H1 (cell line): ENCODE results near the gene RRP12. TPM values are rescaled to one million over a fixed set of nuclear protein-coding genes. Genes with fewer than 3 reads are reported as not detected.

Experiments
- CTCF ChIA-PET: fragments of 300-600 bp; sonication (Branson Sonifier 250); formaldehyde crosslinking; loops from one replicate; lab custom pipeline; 2021; ENCODE audit not compliant: partially characterized antibody; lab: Charles Lee
- POLR2A ChIA-PET: fragments of 300-600 bp; sonication (Branson Sonifier 250); formaldehyde crosslinking; loops from one replicate; lab custom pipeline; 2021; ENCODE audit warnings: inconsistent platforms; ENCODE audit not compliant: partially characterized antibody; lab: Charles Lee
- DNase-seq, 2 experiments: peaks; one replicate each; pipeline versions ENCODE4 v3.0.0 to v3.0.0-alpha.2; 2010 to 2022; ENCODE audit warnings: low spot score in 2 of 2, low read depth in 1 of 2, mixed read lengths in 1 of 2
- FAIRE-seq: peaks from 2 replicates; lab custom pipeline; 2011; peaks lifted over from hg19 to GRCh38; lab: Jason Lieb, UNC
- H2AFZ ChIP-seq: 2 replicates; pipeline ENCODE4 v1.8.1; 2012; ENCODE audit warnings: low read length, inconsistent platforms
- H2AK5ac ChIP-seq: 2 replicates; pipeline ENCODE4 v1.6.1; 2013; ENCODE audit warnings: low read depth, low read length
- H2BK120ac ChIP-seq: replicated peaks from 2 replicates; pipeline ENCODE3; 2013; ENCODE audit warnings: low read depth, low read length, inconsistent platforms
- H2BK12ac ChIP-seq: 2 replicates; pipeline ENCODE4 v1.6.1; 2013; ENCODE audit warnings: low read depth, low read length
- H2BK15ac ChIP-seq: 2 replicates; pipeline ENCODE4 v1.6.1; 2013; ENCODE audit warnings: low read length
- H2BK20ac ChIP-seq: 2 replicates; pipeline ENCODE4 v1.6.1; 2013; ENCODE audit warnings: low read length
- H2BK5ac ChIP-seq: 2 replicates; pipeline ENCODE4 v1.6.1; 2013; ENCODE audit warnings: low read depth, low read length
- H3K14ac ChIP-seq: 2 replicates; pipeline ENCODE4 v1.6.1; 2013; ENCODE audit warnings: inconsistent platforms; ENCODE audit not compliant: insufficient read length
- H3K18ac ChIP-seq: 2 replicates; pipeline ENCODE4 v1.6.1; 2013; ENCODE audit warnings: low read length; ENCODE audit errors: extremely low read depth
- H3K23ac ChIP-seq: 2 replicates; pipeline ENCODE4 v1.6.1; 2013; ENCODE audit warnings: inconsistent platforms; ENCODE audit not compliant: insufficient read length
- H3K23me2 ChIP-seq: 2 replicates; pipeline ENCODE4 v1.6.1; 2013; ENCODE audit warnings: low read depth, low read length
- H3K27ac ChIP-seq: 2 replicates; pipeline ENCODE4 v1.6.1; 2011; ENCODE audit warnings: low read depth, low read length, inconsistent platforms
- H3K27me3 ChIP-seq, 4 experiments: replicated peaks in 1 of 4; 1 replicate in 1 of 4; 2 replicates in 3 of 4; pipeline versions ENCODE4 v1.6.1 to v1.8.1; 2011 to 2013; ENCODE audit warnings: low read length in 3 of 4, mild to moderate bottlenecking in 3 of 4, inconsistent platforms in 2 of 4, mixed read lengths in 2 of 4, moderate library complexity in 1 of 4; ENCODE audit not compliant: control insufficient read depth in 3 of 4, insufficient read depth in 3 of 4; ENCODE audit errors: extremely low read depth in 1 of 4
- H3K36me3 ChIP-seq, 4 experiments: 2 replicates each; pipeline versions ENCODE4 v1.6.1 to v1.8.1; 2011 to 2013; ENCODE audit warnings: mild to moderate bottlenecking in 4 of 4, low read length in 3 of 4, moderate library complexity in 2 of 4, control low read depth in 1 of 4, inconsistent platforms in 1 of 4; ENCODE audit not compliant: insufficient read depth in 4 of 4, control insufficient read depth in 2 of 4
- H3K4ac ChIP-seq: replicated peaks from 2 replicates; pipeline ENCODE3; 2013; ENCODE audit warnings: low read length, low read depth, mixed read lengths, inconsistent platforms; ENCODE audit not compliant: insufficient read length
- H3K4me1 ChIP-seq, 4 experiments: replicated peaks in 1 of 4; 1 replicate in 1 of 4; 2 replicates in 3 of 4; pipeline versions ENCODE4 v1.6.1 to v1.8.1; 2011 to 2013; ENCODE audit warnings: low read length in 3 of 4, inconsistent platforms in 2 of 4, mixed read lengths in 1 of 4; ENCODE audit not compliant: insufficient read depth in 4 of 4, control insufficient read depth in 3 of 4
- H3K4me2 ChIP-seq, 2 experiments: 2 replicates each; pipeline versions ENCODE4 v1.6.1 to v1.8.1; 2011 to 2013; ENCODE audit warnings: low read depth in 2 of 2, low read length in 2 of 2, control low read depth in 1 of 2, inconsistent platforms in 1 of 2, mild to moderate bottlenecking in 1 of 2; ENCODE audit not compliant: insufficient read depth in 1 of 2
- H3K4me3 ChIP-seq, 4 experiments: fragments of 200-600, 300-600 bp in 1 of 4; sonication (generic), shearing (Covaris generic), sonication (Bioruptor Twin) in 1 of 4; 2 replicates each; pipeline versions ENCODE4 v1.5.1 to v1.8.1; 2011 to 2016; ENCODE audit warnings: low read length in 4 of 4, low read depth in 3 of 4, control low read depth in 2 of 4, inconsistent platforms in 2 of 4, mild to moderate bottlenecking in 2 of 4, mixed read lengths in 1 of 4, moderate library complexity in 1 of 4; ENCODE audit not compliant: insufficient read depth in 2 of 4; ENCODE audit errors: extremely low read depth in 1 of 4
- H3K56ac ChIP-seq: replicated peaks from 2 replicates; pipeline ENCODE3; 2013; ENCODE audit warnings: low read depth, mild to moderate bottlenecking, mixed read lengths, low read length, inconsistent platforms; ENCODE audit not compliant: insufficient read length
- H3K79me1 ChIP-seq: 2 replicates; pipeline ENCODE4 v1.6.1; 2013; ENCODE audit warnings: low read depth, low read length, control low read depth
- H3K79me2 ChIP-seq, 2 experiments: 2 replicates each; pipeline versions ENCODE4 v1.6.1 to v1.8.1; 2012 to 2013; ENCODE audit warnings: low read length in 2 of 2, mild to moderate bottlenecking in 2 of 2, inconsistent platforms in 1 of 2; ENCODE audit not compliant: insufficient read depth in 2 of 2, control insufficient read depth in 1 of 2
- H3K9ac ChIP-seq, 4 experiments: replicated peaks in 1 of 4; 1 replicate in 1 of 4; 2 replicates in 3 of 4; pipeline versions ENCODE4 v1.6.1 to v1.8.1; 2011 to 2013; ENCODE audit warnings: low read depth in 3 of 4, low read length in 3 of 4, control low read depth in 2 of 4, mild to moderate bottlenecking in 2 of 4, moderate library complexity in 2 of 4, inconsistent platforms in 1 of 4; ENCODE audit errors: extremely low read depth in 1 of 4
- H3K9me3 ChIP-seq, 2 experiments: 2 replicates each; pipeline versions ENCODE4 v1.6.1 to v1.8.1; 2012 to 2013; ENCODE audit warnings: mild to moderate bottlenecking in 2 of 2, moderate library complexity in 2 of 2, control low read depth in 1 of 2, inconsistent platforms in 1 of 2, low read depth in 1 of 2, low read length in 1 of 2, mixed read lengths in 1 of 2; ENCODE audit not compliant: insufficient read depth in 2 of 2
- H4K20me1 ChIP-seq, 2 experiments: replicated peaks in 1 of 2; 2 replicates each; pipeline versions ENCODE3 to v1.8.1; 2011 to 2013; ENCODE audit warnings: inconsistent platforms in 2 of 2, low read length in 2 of 2, mild to moderate bottlenecking in 1 of 2; ENCODE audit not compliant: insufficient read depth in 2 of 2, control insufficient read depth in 1 of 2
- H4K5ac ChIP-seq: 2 replicates; pipeline ENCODE4 v1.6.1; 2013; ENCODE audit warnings: low read length, low read depth, mixed read lengths, inconsistent platforms; ENCODE audit not compliant: insufficient read length
- H4K8ac ChIP-seq: 2 replicates; pipeline ENCODE4 v1.8.0; 2013; ENCODE audit warnings: mild to moderate bottlenecking, moderate library complexity, low read length, inconsistent platforms; ENCODE audit not compliant: insufficient read depth; ENCODE audit errors: extremely low read depth
- H4K91ac ChIP-seq: replicated peaks from 2 replicates; pipeline ENCODE3; 2013; ENCODE audit warnings: low read length, mixed read lengths, inconsistent platforms; ENCODE audit not compliant: insufficient read length
- JUN ChIP-seq: IDR thresholded peaks from 2 replicates; pipeline ENCODE4 v1.6.1; 2011; ENCODE audit warnings: low read depth, mild to moderate bottlenecking, improper control_type of control experiment, low read length
- POLR2AphosphoS5 ChIP-seq: IDR thresholded peaks from 2 replicates; pipeline ENCODE4 v1.6.1; 2011; ENCODE audit warnings: low read depth, low read length
- whole genome bisulfite sequencing, 2 experiments: shearing (Covaris generic) in 1 of 2; methylation state at CpG; one replicate each; pipeline versions ENCODE4 v1.1.6 to v1.1.7; 2013 to 2015; ENCODE audit warnings: low lambda C conversion rate in 2 of 2, mixed read lengths in 2 of 2, inconsistent platforms in 1 of 2, low coverage in 1 of 2, missing lambda C conversion rate in 1 of 2; ENCODE audit not compliant: insufficient replicate concordance in 2 of 2, insufficient coverage in 1 of 2, insufficient read length in 1 of 2; ENCODE audit errors: extremely low coverage in 1 of 2, missing lambda C conversion rate in 1 of 2; 5-methylcytosine and 5-hydroxymethylcytosine counted together
- polyA plus RNA-seq, 7 experiments: library from polyadenylated mRNA; depleted of rRNA in 3 of 7; stranded (reverse) in 5 of 7; unstranded in 2 of 7; fragments of >200 nt in 5 of 7; fragments of 200-250 nt in 2 of 7; gene quantifications; 1 replicate in 5 of 7; 2 replicates in 1 of 7; 4 replicates in 1 of 7; pipeline versions ENCODE4 v1.2.1 to v1.2.3, GENCODE V29; 2011 to 2013; ENCODE audit warnings: missing spikeins in 2 of 7, mixed read lengths in 2 of 7
- total RNA-seq: library from RNA; stranded (reverse); fragmentation: NEBNext Ultra II Directional; extraction: Animal tissue kit (Norgen Biotek cat#: 25700); gene quantifications from 2 replicates; pipeline ENCODE4 v1.2.1, GENCODE V29; 2021

The RRP12 gene
- total and polyA plus RNA-seq, 2 of the 8 experiments (the other 6 are each of a cell fraction or from before 2014, with no cell fraction given), result 21.0 to 65.8 TPM

- CTCF ChIA-PET, result interaction anchor here (0.6 to 3.7 kb wide), 14 partner anchors 8 to 96 kb away, joined by 3 to 28 read pairs (median 4); partner anchors contain the start of gene FRAT1
- H3K27me3 ChIP-seq, result no peaks in the 10 kb centered on the region
- no peak overlapping the region; the same call in 1 of the 2 replicates for H3K18ac ChIP-seq
- H3K4me1 ChIP-seq, result peaks cover 3 to 15% (median 9%) of the 10 kb centered on the region in 4 experiments
- no peak overlapping the region for H2AFZ ChIP-seq
- no peak overlapping the region for H3K9ac ChIP-seq
- H2BK5ac ChIP-seq, result peak overlapping the region; percentile 52; the same call in 1 of the 2 replicates
- H3K56ac ChIP-seq, result no peak overlapping the region
- H3K23ac ChIP-seq, result no peak overlapping the region
- no peak overlapping the region for H2BK12ac ChIP-seq
- H4K20me1 ChIP-seq, result peaks cover 14 to 20% of the 10 kb centered on the region in 2 experiments
- no peak overlapping the region for H3K14ac ChIP-seq
- no peak for FAIRE-seq
- no peak overlapping the region; the same call in 1 of the 2 replicates for H2BK15ac ChIP-seq
- TF ChIP-seq JUN, result no peak
- 0 out of 2 replicates have a peak, but pooled peaks have one; percentile 13 for TF ChIP-seq POLR2AphosphoS5
- 62% methylated on average over 6 of the region's 6 CpGs; no CpG with 5 or more reads in 1 of the 2 experiments for WGBS, 2 experiments
- no peak overlapping the region for H4K8ac ChIP-seq
- peak overlapping the region; percentile 84 to 92 (median 91); a peak in 6 of 8 replicates for H3K4me3 ChIP-seq
- POLR2A ChIA-PET, result interaction anchor here (0.6 to 5.9 kb wide), 9 partner anchors 8 to 224 kb away, joined by 3 to 75 read pairs (median 4); partner anchors contain the start of genes ARHGAP19 and FRAT1
- no peak overlapping the region for H2BK120ac ChIP-seq
- peaks cover 21% of the 10 kb centered on the region for H3K23me2 ChIP-seq
- H3K79me1 ChIP-seq, result peaks cover 7% of the 10 kb centered on the region; the same call in 1 of the 2 replicates
- H4K5ac ChIP-seq, result no peak overlapping the region
- H3K4me2 ChIP-seq, result peak overlapping the region; percentile 84 to 96
- no peak overlapping the region for H4K91ac ChIP-seq
- H3K36me3 ChIP-seq, result peaks cover 2 to 37% (median 7%) of the 10 kb centered on the region in 4 experiments; a peak in 5 of 8 replicates
- H2BK20ac ChIP-seq, result no peak overlapping the region
- no peaks in the 10 kb centered on the region for H3K9me3 ChIP-seq
- no peak overlapping the region for H3K27ac ChIP-seq
- no peak for DNase-seq
- H2AK5ac ChIP-seq, result 0 out of 2 replicates have a peak overlapping the region, but pooled peaks have one; percentile 65
- no peak overlapping the region for H3K4ac ChIP-seq
- H3K79me2 ChIP-seq, result peaks cover 29 to 57% of the 10 kb centered on the region in 2 experiments
Observed at GRCh38 chr10:97331153-97331703, 69.9 kb downstream of the RRP12 start.
